K562 (cell line): ENCODE results near the gene EGR2. TPM values are rescaled to one million over a fixed set of nuclear protein-coding genes. Genes with fewer than 3 reads are reported as not detected.
A peak's percentile ranks its signal among the peaks of the same experiment; 100 is the strongest.

Experiments used
- ATAC-seq: fragments of 200-7000 bp; cut with Tn5 transposase; 3 replicates; pipeline ENCODE4 v1.9.1; 2020; ENCODE audit warnings: moderate library complexity
- BruUV-seq: library from RNA; stranded (reverse); fragments of 400-500 nt; replicated peaks from 2 replicates; lab custom pipeline; 2021; lab: Mats Ljungman, UMichigan
- CTCF ChIA-PET: fragments of 300-600 bp; formaldehyde crosslinking; extraction: SDS; loops from one replicate; lab custom pipeline; 2021; ENCODE audit warnings: low intra/inter-chr PET ratio; lab: Yijun Ruan, JAX
- POLR2A ChIA-PET: fragments of 300-600, 350-650 bp; sonication (Branson Sonifier 250); formaldehyde crosslinking; extraction: SDS; loops from one replicate; lab custom pipeline; 2021; ENCODE audit warnings: antibody characterized with exemption, inconsistent platforms; lab: Yijun Ruan, JAX
- DNase-seq, 4 experiments: peaks; one replicate each; pipeline versions ENCODE4 v3.0.0 to v3.0.0-alpha.2; 2011 to 2018; ENCODE audit warnings: low spot score in 3 of 4, mixed read lengths in 3 of 4; ENCODE audit errors: extremely low read depth in 1 of 4
- FAIRE-seq: peaks from 2 replicates; lab custom pipeline; 2011; peaks lifted over from hg19 to GRCh38; lab: Jason Lieb, UNC
- H2AFZ ChIP-seq: 2 replicates; pipeline ENCODE4 v1.6.0; 2011; ENCODE audit warnings: low read depth, low read length, control low read depth, inconsistent platforms
- H3K27ac ChIP-seq: fragments of 200-600 bp; 3 replicates; pipeline ENCODE4 v1.8.0; 2011; ENCODE audit warnings: low read depth, mild to moderate bottlenecking, control low read depth, inconsistent platforms, low read length, moderate library complexity, mixed read lengths; ENCODE audit errors: extremely low read depth
- H3K27me3 ChIP-seq, 2 experiments: fragments of 300-600 bp in 1 of 2; 2 replicates in 1 of 2; 3 replicates in 1 of 2; pipeline versions ENCODE4 v1.6.0 to v1.8.0; 2011; ENCODE audit warnings: inconsistent platforms in 2 of 2, low read length in 2 of 2, mild to moderate bottlenecking in 1 of 2, mixed read lengths in 1 of 2, moderate library complexity in 1 of 2; ENCODE audit not compliant: control insufficient read depth in 2 of 2, insufficient read depth in 2 of 2
- H3K36me3 ChIP-seq: fragments of 300-600 bp; 3 replicates; pipeline ENCODE4 v1.8.0; 2011; ENCODE audit warnings: mild to moderate bottlenecking, low read length, inconsistent platforms; ENCODE audit not compliant: control insufficient read depth, insufficient read depth
- H3K4me1 ChIP-seq, 2 experiments: fragments of 200-600 bp in 1 of 2; replicated peaks in 1 of 2; 2 replicates in 1 of 2; 3 replicates in 1 of 2; pipeline versions ENCODE4 v1.5.1 to v1.8.0; 2011; ENCODE audit warnings: inconsistent platforms in 2 of 2, low read length in 2 of 2, mild to moderate bottlenecking in 1 of 2, mixed read lengths in 1 of 2, moderate library complexity in 1 of 2; ENCODE audit not compliant: control insufficient read depth in 2 of 2, insufficient read depth in 2 of 2
- H3K4me2 ChIP-seq: 2 replicates; pipeline ENCODE4 v1.6.1; 2011; ENCODE audit warnings: low read length, control low read depth, inconsistent platforms, mixed read lengths; ENCODE audit not compliant: insufficient read depth
- H3K4me3 ChIP-seq: fragments of 200-600 bp; sonication (generic), shearing (Covaris generic); 2 replicates; pipeline ENCODE4 v1.5.1; 2016; ENCODE audit warnings: control low read depth, inconsistent platforms
- H3K79me2 ChIP-seq: fragments of 200-600 bp; 3 replicates; pipeline ENCODE4 v1.8.0; 2011; ENCODE audit warnings: low read length, inconsistent platforms; ENCODE audit not compliant: control insufficient read depth, insufficient read depth
- H3K9ac ChIP-seq, 2 experiments: 2 replicates each; pipeline versions ENCODE4 v1.6.0 to v1.6.1; 2011; ENCODE audit warnings: low read depth in 2 of 2, low read length in 2 of 2, control low read depth in 1 of 2, inconsistent platforms in 1 of 2, mild to moderate bottlenecking in 1 of 2, mixed read lengths in 1 of 2; ENCODE audit not compliant: insufficient read depth in 1 of 2
- H3K9me1 ChIP-seq: one replicate; pipeline ENCODE4 v1.6.0; 2011; ENCODE audit warnings: inconsistent platforms, mild to moderate bottlenecking, low read length, moderate library complexity; ENCODE audit not compliant: control insufficient read depth, insufficient read depth
- H3K9me3 ChIP-seq: replicated peaks from 2 replicates; pipeline ENCODE4 v1.5.1; 2011; ENCODE audit warnings: low read depth, low read length, inconsistent platforms; ENCODE audit not compliant: control insufficient read depth, insufficient read depth
- H4K20me1 ChIP-seq: replicated peaks from 2 replicates; pipeline ENCODE4 v1.6.1; 2011; ENCODE audit warnings: low read length, inconsistent platforms, mixed read lengths; ENCODE audit not compliant: control insufficient read depth, insufficient read depth
- KDM4B ChIP-seq, 2 experiments: fragments of 450-650 bp in 1 of 2; sonication (generic) in 1 of 2; IDR thresholded peaks; 2 replicates each; pipeline ENCODE4 v1.6.1; 2016 to 2017; ENCODE audit warnings: borderline replicate concordance in 2 of 2, antibody characterized with exemption in 1 of 2, low read depth in 1 of 2, mild to moderate bottlenecking in 1 of 2
- SAFB ChIP-seq: fragments of 200-400 bp; formaldehyde crosslinking; IDR thresholded peaks from 2 replicates; pipeline ENCODE4 v1.6.1; 2017; ENCODE audit warnings: low read depth, low read length, borderline replicate concordance
- SMARCC2 ChIP-seq: fragments of 450-650 bp; IDR thresholded peaks from 2 replicates; pipeline ENCODE4 v1.6.1; 2017; ENCODE audit warnings: antibody characterized with exemption, moderate library complexity, mild to moderate bottlenecking, low read depth
- WGBS: fragments of 100-300 bp; shearing (Covaris generic); methylation state at CpG from one replicate; pipeline ENCODE4 v1.1.6; 2016; ENCODE audit warnings: low coverage, mixed read lengths; ENCODE audit not compliant: insufficient coverage; ENCODE audit errors: missing lambda C conversion rate; 5-methylcytosine and 5-hydroxymethylcytosine counted together
- in situ Hi-C: fragments of 300-500 bp; cut with MboI; formaldehyde crosslinking; loops from 4 replicates; pipeline ENCODE4 v1.15.0; 2018; ENCODE audit warnings: inconsistent platforms, mixed read lengths
- intact Hi-C: fragments of 100-400 bp; cut with micrococcal nuclease; formaldehyde crosslinking; loops from 2 replicates; pipeline ENCODE4 v1.14.2; 2022
- polyA plus RNA-seq, 8 experiments: library from polyadenylated mRNA; depleted of rRNA in 4 of 8; stranded (reverse) in 5 of 8; unstranded in 3 of 8; fragments of >200 nt; fragmentation: Nextera tagmentation in 2 of 8; fragmentation: Illumina TruSeq in 1 of 8; extraction: Ambion mirVana in 2 of 8; extraction: Trizol in 1 of 8; gene quantifications; 2 replicates each; pipeline versions ENCODE4 v1.2.1 to v1.2.3, GENCODE V29; 2011 to 2014; ENCODE audit warnings: inconsistent platforms in 1 of 8, missing spikeins in 1 of 8
- total RNA-seq, 7 experiments: library from RNA; depleted of rRNA in 6 of 7; stranded (reverse); fragments of >200 nt in 6 of 7; fragmentation: Illumina TruSeq in 2 of 7; extraction: Trizol in 2 of 7; gene quantifications; 2 replicates each; pipeline versions ENCODE4 v1.2.1 to v1.2.3, GENCODE V29; 2011 to 2021; ENCODE audit warnings: low replicate concordance in 1 of 7
- TF ChIP-seq, protein P1 (sequence below): sonication (generic); IDR thresholded peaks from 2 replicates; pipeline ENCODE4 v1.6.1; 2016

EGR2 gene
- total and polyA plus RNA-seq, 9 of the 15 experiments (the other 6 are each of a cell fraction or from before 2014, with no cell fraction given), result 0.08 to 0.18 (median 0.12) TPM; not detected in 4

DNA sequence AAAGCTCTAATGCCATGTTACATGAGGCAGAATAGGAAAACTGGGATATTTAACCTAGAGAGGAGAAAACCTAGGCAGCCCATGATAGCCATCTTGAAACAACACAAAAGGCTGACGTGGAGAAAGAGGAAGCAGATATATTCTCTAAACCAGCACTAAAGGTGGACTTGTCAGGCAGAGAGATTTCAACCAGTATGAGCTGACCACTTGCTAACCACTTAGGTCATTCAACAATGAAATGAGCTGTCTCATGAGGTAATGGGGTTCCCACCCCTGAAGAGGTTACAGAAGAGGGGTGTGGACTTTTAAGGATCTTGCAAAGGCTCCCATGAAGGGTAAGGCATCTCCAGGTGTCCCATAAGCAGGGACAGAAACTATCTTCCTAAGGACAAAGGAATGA, 26.8 kb upstream of the EGR2 start:
- no peak overlapping the region for H3K4me2 ChIP-seq
- no peaks in the 10 kb centered on the region for H3K9me3 ChIP-seq
- H3K9ac ChIP-seq, result no peak overlapping the region
- in situ Hi-C loops, result no loop called here
- H3K4me1 ChIP-seq, result no peaks in the 10 kb centered on the region
- TF ChIP-seq, protein P1, sequence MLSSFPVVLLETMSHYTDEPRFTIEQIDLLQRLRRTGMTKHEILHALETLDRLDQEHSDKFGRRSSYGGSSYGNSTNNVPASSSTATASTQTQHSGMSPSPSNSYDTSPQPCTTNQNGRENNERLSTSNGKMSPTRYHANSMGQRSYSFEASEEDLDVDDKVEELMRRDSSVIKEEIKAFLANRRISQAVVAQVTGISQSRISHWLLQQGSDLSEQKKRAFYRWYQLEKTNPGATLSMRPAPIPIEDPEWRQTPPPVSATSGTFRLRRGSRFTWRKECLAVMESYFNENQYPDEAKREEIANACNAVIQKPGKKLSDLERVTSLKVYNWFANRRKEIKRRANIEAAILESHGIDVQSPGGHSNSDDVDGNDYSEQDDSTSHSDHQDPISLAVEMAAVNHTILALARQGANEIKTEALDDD, result 0 out of 2 replicates have a peak, but pooled peaks have one; percentile 25
- no peak for TF ChIP-seq SAFB
- no peak for ATAC-seq
- H3K36me3 ChIP-seq, result no peaks in the 10 kb centered on the region
- H4K20me1 ChIP-seq, result no peaks in the 10 kb centered on the region
- no peaks in the 10 kb centered on the region for H3K79me2 ChIP-seq
- no TSS peak for BruUV-seq
- intact Hi-C loops, result no loop called here
- POLR2A ChIA-PET, result interaction anchor here (0.6 to 0.8 kb wide), 2 partner anchors 91 to 299 kb away, joined by 3 read pairs; no protein-coding TSS in a partner anchor
- H3K27me3 ChIP-seq, result no peaks in the 10 kb centered on the region
- no peak overlapping the region for H3K4me3 ChIP-seq
- H2AFZ ChIP-seq, result no peak overlapping the region
- no peak overlapping the region for H3K27ac ChIP-seq
- CTCF ChIA-PET, result no interaction called here
- no peak for FAIRE-seq
- DNase-seq, result no peak
- 0% methylated on average over 1 of the region's 1 CpG for WGBS
- no peaks in the 10 kb centered on the region for H3K9me1 ChIP-seq

DNA sequence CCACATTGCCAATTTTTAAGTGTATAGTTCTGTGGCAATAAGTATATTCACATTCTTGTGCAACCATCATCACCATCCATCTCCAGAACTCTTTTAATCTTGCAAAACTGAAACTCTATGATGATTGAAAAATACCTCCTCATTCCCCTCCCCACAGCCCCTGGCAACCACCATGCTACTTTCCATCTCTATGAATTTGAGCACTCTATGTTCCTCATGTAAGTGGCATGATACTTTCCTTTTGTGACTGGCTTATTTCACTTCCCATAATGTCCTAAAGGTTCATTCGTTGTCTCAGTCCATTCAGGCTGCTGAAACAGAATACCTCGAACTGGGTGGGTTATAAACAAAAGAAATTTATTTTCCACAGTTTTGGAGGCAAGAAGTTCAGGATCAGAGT, 23.4 kb upstream of the EGR2 start:
- no peak overlapping the region for H3K4me2 ChIP-seq
- in situ Hi-C loops, result no loop called here
- no peaks in the 10 kb centered on the region for H3K36me3 ChIP-seq
- H3K27ac ChIP-seq, result no peak overlapping the region
- BruUV-seq, result no TSS peak
- intact Hi-C loops, result no loop called here
- ChIA-PET CTCF (no interaction called here), POLR2A (no interaction called here)
- no peaks in the 10 kb centered on the region for H3K9me1 ChIP-seq
- TF ChIP-seq KDM4B (IDR thresholded peaks at IDR 0.05; ENCODE audit: borderline replicate concordance in 2 of 2, low read depth in 1 of 2) (no peak), SMARCC2 (no peak)
- WGBS, result 0% methylated on average over 2 of the region's 2 CpGs
- no peaks in the 10 kb centered on the region for H3K79me2 ChIP-seq
- H3K4me3 ChIP-seq, result no peak overlapping the region
- DNase-seq (no peak), FAIRE-seq (no peak), ATAC-seq (no peak)
- H3K27me3 ChIP-seq, result no peaks in the 10 kb centered on the region
- H3K4me1 ChIP-seq, result no peaks in the 10 kb centered on the region
- no peak overlapping the region for H3K9ac ChIP-seq
- no peaks in the 10 kb centered on the region for H4K20me1 ChIP-seq
- H3K9me3 ChIP-seq, result no peaks in the 10 kb centered on the region
- H2AFZ ChIP-seq, result no peak overlapping the region
